ENCODE measurements around the gene FASLG.
"Not testable (repeated sequence)": the region's sequence is repeated elsewhere in the genome, so short reads cannot be mapped to it uniquely, and the experiment has no call there.

FASLG gene

DNA sequence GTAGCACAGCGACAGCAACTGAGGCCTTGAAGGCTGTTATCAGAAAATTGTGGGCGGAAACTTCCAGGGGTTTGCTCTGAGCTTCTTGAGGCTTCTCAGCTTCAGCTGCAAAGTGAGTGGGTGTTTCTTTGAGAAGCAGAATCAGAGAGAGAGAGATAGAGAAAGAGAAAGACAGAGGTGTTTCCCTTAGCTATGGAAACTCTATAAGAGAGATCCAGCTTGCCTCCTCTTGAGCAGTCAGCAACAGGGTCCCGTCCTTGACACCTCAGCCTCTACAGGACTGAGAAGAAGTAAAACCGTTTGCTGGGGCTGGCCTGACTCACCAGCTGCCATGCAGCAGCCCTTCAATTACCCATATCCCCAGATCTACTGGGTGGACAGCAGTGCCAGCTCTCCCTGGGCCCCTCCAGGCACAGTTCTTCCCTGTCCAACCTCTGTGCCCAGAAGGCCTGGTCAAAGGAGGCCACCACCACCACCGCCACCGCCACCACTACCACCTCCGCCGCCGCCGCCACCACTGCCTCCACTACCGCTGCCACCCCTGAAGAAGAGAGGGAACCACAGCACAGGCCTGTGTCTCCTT lies at the start of gene FASLG:
FASLG (plus strand) TSS at position 233 of the 583 bp plus-strand sequence; CDS start at position 332, 99 bp downstream.
- no peak for DNase-seq

- DNase-seq: no peak
Observed at GRCh38 chr1:172609528-172609927, 49.4 kb upstream of the FASLG start.

GRCh38 chr1:172612478-172612877 lies 46.4 kb upstream of the FASLG start:
- no peak for DNase-seq

DNA sequence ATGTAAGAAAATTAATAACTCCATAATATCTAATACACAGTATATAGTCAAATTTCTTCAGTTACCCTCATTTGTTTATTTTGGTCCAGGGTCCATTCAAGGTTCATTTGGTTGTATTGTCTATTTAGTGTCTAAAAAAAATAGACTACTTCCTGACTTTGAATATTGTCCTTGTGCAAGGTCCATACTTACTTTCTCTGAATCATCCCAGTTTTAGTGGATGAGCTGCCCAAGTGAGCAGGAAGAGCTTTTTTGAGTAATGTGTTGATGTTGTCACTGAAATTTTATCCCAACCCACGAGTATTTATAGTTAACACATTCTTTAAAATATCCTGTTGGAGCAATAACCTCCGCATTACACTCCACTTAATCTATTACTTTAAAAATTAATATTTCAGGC lies 45.6 kb upstream of the FASLG start:
- no peak for DNase-seq

DNA sequence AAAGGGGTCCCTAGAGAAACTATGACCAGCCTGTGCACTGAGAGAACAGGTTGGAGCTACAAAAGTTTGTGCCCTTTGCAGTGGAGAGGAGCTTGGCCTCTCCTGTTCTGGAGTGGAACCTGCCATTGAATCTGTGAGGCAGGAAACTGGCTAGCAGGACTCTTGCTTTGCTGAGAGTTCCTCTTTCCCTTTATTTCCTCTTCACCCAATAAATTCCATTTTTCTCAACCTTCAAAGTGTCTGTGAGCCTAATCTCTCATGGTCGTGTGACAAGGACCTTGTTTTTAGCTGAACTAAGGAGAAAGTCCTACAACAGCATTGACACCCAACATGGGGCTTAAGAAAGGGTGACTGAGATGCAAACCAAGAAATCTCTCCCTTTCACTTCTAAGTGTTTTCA lies 42.7 kb upstream of the FASLG start:
- no peak for DNase-seq

DNA sequence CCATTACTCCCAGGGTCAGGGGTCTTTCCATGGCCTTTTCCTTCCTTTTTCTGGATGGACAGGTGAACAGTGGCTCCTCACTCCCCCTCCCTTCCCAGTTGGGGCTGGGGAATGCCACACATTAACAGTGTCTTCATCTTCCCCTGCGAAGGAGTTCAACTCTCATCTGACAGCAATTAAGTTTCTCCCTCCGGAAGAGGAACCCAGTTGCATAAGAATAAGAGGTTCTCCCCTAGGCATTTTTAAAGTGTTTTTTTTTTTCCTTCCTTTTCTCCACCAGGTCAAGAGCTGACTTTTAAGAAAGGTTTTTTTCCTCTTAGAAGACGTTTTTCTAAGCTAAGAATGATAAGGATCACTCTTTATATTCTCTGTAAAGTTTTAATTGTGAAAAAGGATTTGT lies 42.3 kb upstream of the FASLG start:
- DNase-seq: no peak

GRCh38 chr1:172620603-172621002 lies 38.3 kb upstream of the FASLG start:
- DNase-seq: not testable (repeated sequence)

- DNase-seq: no peak
Observed at GRCh38 chr1:172622541-172622940, 36.4 kb upstream of the FASLG start.

GRCh38 chr1:172623748-172624147 lies 35.2 kb upstream of the FASLG start:
- DNase-seq: no peak

DNA sequence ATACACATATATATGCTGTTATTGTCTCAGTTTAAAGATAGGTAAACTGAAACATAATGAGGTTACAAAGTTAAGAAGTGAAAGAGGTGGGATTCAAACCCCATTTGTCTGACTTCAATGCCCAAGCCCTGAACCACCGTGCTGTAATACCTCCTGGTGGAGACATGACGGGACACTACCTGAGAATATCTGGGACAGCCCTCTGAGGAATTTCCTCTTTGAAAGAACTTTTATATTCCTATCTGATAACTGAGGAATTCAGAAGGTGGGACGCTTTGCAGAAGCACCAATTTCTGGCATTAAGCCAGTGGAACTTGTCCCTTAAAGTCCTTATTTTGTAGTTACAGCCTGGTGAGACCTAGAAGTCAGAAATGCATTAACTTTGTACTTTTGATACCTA lies 32.1 kb upstream of the FASLG start:
- DNase-seq: no peak

GRCh38 chr1:172627702-172628101 lies 31.2 kb upstream of the FASLG start:
- no peak for DNase-seq

GRCh38 chr1:172628401-172628800 lies 30.5 kb upstream of the FASLG start:
- no peak for DNase-seq

DNA sequence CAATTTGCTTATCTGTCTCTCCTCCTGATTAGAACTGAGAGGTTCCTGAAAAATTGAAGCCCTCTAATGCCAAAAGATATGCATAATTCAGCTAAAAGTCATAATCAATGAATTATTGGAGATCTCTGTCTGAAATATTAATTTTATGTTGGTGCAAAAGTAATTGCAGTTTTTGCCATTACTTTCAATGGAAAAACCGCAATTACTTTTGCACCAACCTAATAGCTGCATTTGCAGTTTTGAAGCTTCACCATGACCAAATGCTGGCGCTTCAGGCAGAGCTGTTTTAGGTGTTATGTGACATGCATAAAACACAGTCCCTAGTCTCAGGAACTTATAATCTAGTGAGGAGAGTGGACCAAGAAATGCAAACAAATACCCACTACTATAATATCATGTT lies 29.7 kb upstream of the FASLG start:
- no peak for DNase-seq

DNA sequence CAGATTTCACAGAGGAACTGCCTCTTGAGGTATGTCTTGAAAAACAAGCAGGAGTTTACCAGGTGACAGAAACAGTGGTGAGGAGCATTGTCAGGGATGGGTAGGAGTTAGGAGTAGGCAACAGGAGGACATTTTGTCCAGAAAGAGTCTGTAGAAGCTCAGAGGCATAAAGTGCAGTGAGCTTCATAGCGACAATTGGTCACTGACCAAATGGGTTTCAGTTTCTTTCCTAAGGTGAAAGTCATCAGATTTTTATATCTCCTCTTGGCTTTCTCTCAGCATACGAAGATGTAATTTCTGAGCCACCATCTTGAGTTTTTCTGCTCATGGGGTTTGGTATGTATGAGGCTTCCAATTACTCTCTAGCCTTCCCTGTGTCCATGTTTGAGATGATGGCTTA lies 29.3 kb upstream of the FASLG start:
- no peak for DNase-seq

DNA sequence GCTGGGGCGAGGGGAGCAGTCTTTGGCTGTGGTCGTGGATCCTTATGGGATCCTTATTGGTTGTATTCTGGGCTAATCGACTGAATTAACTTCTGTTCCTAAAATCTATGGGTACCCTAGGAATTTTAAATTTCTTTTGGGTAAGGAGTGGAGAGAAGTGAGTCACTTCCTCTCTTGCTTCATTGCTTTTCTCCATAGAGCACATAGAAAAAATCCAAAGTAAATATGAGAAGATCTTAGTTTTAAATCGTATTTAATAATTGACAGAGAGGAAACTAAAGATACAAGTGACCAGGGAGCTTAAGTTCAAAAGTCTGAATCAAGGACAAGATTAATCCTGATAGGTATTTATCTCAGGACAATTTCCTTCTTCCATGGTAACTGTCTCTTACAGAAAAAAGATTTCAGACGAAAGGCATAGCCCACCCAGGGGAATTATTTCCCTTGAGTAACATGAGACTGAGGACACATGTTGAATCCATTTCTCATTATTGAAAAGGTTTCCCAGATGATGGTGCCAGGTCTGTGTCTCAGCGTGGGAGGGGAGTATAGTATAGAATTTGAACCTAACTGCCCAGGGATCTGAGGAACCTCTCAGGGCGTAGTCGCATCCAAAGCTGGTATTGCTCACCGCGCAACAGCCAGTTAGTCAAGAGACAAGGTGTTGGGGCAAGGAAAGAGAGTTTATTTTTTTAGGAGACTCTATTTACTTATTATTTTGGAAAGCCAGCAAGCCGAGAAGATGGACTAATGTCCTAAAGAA lies 28.7 kb upstream of the FASLG start:
- DNase-seq: no peak

DNA sequence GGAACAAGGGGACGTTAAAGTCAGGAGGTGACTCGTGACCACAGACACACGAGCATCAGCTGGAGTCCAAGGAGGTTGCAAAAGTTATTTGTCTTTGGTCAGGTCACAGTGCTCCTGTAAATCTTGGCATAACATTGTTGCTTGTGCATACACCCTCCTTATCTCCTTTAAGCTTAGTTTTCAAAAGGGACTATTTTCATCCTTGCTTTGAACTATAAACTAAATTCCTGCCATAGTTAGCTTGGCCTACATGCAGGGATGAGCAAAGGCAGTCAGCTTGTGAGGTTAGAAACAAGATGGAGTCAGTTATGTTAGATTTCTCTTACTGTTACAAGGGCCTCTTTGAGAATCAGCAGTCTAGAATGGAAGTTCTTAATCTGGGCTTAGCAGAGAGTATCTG lies 28.0 kb upstream of the FASLG start:
- DNase-seq: no peak

- no peak for DNase-seq
Observed at GRCh38 chr1:172637522-172637921, 21.4 kb upstream of the FASLG start.

DNA sequence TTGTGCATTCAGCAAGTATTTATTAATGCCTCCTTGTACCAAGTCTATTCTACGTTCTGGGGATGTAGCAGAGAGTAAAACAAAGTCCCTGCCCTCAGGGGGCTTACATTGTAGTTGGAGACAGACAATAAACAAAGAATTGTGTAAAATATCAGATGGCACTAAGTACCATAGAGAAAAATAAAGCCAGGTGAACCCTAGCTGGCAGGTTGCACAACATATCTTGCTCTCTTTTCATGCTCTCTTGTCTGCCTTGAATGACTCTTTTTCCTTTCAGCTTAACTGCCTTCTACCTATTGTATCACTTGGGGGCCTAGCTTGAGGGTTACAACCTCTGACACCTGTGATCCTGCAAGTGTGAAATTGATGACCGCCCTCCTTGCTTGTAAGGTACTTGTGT lies 20.7 kb upstream of the FASLG start:
- DNase-seq: no peak

GRCh38 chr1:172638885-172639831 lies 19.7 kb upstream of the FASLG start:
- no peak for DNase-seq

DNA sequence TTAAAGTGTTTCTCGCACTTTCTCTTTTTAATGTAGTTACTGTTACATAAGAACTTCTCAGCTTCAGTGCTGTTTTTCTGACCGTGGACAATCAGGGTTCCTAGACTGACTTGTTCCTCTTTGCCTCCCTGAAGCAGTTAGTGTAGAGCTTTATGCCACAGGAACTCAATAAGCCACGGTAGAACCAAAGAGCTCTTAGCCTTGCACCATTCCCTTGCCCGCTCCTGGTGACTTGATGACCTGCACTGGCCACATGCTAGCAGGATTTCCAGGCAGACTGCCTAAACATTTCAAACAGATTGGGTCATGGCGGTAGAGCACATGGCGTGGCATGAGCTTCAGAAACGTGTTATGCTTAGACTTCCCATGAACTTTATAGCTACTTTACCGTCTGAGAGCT lies 18.8 kb upstream of the FASLG start:
- no peak for DNase-seq

- no peak for DNase-seq
Observed at GRCh38 chr1:172641492-172641891, 17.4 kb upstream of the FASLG start.

GRCh38 chr1:172642970-172643369 lies 15.9 kb upstream of the FASLG start:
- DNase-seq: no peak

DNA sequence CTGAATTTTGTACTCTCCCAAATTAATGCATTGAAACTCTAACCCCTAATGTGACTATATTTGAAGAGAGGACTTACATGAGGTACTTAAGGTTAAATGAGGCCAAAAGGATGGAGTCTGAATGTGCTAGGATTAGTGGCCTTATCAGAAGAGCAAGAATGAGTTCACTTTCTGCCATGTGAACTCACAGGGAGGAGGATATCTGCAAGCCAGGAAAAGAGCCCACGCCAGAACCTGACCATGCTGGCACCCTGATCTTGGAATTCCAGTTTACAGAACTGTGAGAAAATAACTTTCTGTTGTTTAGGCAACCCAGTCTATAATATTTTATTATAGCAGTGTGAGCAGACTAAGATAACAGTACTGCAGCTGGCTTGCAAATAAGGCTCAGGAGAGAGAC lies 12.2 kb upstream of the FASLG start:
- DNase-seq: no peak

DNA sequence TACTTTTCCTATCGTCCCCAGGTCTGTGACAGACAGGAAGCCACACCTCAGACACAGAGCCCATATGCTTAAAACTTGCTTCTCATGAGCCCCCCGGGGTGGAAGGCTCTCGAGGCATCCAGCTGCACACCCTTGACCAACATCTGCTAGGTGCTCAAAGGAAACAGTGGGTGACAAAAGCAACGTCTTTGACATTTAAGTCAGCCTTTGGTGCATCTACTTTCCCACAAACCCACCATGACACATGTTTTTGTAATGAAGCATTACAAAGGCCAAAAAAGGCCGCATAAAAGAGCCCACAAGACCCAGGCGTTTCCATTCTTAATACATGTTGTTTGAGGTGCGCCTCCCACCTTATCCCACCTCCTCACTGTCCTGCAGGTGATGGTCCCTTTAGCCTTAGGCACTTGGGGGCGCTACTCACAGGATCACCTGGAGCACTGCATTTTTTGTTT lies 11.8 kb upstream of the FASLG start:
- no peak for DNase-seq
